GM12892 (cell line): Measurements from ENCODE around the gene FCHO2.

Source experiments
- POLR2A ChIP-seq: IDR thresholded peaks from 2 replicates; pipeline ENCODE4 v1.6.1; 2011; ENCODE audit warnings: low read depth, low read length, control low read depth
- POLR2AphosphoS5 ChIP-seq: IDR thresholded peaks from 2 replicates; pipeline ENCODE4 v1.6.1; 2011; ENCODE audit warnings: low read depth, low read length, control low read depth

DNA sequence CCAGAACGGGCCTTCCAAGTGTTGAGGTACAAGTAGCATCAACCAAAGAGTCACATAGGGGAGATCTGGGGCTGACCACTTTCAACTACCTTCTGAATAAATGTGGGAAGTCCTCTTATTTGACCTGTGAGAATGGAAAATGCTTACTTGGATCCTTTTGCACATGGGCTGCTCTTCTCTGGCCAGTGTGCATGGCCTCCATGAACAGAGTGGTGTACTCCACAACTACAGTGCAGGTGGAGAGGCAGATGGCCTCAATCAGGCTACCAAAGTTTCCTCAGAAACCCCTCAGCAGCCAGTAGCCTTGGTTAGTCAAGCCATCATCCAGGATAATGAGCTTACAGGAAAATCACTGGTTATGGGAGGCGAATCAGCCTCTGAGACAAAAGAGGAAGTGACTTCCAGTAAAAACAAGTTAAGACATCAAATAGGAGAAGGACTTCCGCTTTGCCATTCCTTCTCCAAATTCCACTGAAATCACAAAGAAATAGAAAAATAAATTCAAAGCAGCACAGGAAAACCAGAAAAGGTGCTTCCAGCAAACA lies 18.3 kb upstream of the FCHO2 start:
- TF ChIP-seq POLR2A (no peak), POLR2AphosphoS5 (no peak)
